IPS DF 4.7 (cell line): Measurements from ENCODE around the gene SPATA45.
"Not testable (repeated sequence)": the region's sequence is repeated elsewhere in the genome, so short reads cannot be mapped to it uniquely, and the experiment has no call there.

Experiments used
- DNase-seq: peaks from one replicate; pipeline ENCODE4 v3.0.0-alpha.2; 2013; ENCODE audit warnings: low spot score; ENCODE audit errors: extremely low read depth

Gene SPATA45

DNA sequence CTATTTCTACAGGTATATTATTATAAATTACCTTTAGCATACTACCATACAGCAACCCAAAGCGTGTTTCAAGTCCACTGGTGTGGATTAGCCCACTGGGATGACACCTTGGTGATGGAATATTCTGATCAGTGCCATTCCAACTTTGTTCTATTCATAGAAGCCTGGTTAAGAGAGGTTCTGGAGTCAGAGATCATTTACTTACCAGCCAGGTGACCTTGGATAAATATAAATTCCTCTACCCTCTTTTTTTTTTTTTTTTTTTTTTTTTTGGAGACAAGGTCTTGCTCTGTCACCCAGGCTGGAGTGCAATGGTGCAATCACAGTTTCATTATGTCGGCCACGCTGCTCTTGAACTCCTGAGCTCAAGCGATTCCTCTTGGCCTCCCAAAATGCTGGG lies at the start of gene SPATA45:
Gene SPATA45 (minus strand): TSS at position 101 of the 400 bp plus-strand sequence. CDS start 11,500 bp downstream, outside the sequence.
- DNase-seq, result no peak

- no peak for DNase-seq
Observed at GRCh38 chr1:212892108-212892507, 44.7 kb upstream of the SPATA45 start.

DNA sequence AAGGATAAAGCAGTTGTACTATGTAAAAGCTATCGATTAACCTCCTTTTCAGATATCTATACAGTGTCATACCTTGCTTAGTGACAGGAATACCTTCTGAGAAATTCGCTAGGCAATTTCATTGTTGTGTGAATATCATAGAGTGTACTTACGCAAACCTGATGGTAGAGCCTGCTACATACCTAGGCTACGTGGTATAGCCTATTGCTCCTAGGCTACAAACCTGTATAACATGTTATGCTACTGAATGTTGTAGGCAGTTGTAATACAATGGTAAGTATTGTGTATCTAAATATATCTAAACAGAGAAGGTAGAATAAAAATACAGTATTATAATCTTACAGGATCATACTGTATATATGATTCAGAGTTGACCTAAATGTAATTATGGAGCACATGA lies 37.1 kb upstream of the SPATA45 start:
- no peak for DNase-seq

DNA sequence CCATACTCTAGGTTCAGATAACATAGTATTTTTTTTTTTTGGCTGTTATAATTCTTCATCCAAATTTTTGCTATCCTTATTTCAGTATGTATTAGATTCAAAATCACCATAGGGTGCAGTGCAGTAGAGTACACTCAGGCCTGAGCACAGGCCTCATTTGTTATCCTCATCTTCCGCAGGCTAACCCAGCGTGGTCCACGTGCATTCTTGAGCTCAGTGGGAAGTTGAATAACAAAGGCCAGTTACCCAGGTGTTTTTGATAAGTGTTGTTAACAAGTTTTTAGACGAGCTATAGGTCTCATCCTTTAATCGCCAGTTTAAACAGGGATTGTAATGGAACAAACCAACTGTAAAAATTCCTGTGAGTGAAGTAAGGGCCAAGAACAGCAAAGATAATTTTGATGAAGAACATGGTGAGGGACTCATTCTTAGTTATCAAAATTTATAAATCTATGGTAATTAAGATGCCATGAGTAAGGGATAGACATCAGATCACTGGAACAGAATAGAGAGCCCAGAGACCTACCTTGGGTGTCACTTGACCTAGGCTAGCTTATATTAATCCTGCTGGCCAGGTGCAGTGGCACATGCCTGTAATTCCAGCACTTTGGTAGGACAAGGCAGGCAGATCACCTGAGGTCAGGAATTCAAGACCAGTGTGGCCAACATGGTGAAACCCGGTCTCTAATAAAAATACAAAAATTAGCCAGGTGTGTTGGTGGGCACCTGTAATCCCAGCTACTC lies 32.7 kb upstream of the SPATA45 start:
- DNase-seq, result no peak

- DNase-seq, result no peak
Observed at GRCh38 chr1:212878418-212878817, 31.0 kb upstream of the SPATA45 start.

DNA sequence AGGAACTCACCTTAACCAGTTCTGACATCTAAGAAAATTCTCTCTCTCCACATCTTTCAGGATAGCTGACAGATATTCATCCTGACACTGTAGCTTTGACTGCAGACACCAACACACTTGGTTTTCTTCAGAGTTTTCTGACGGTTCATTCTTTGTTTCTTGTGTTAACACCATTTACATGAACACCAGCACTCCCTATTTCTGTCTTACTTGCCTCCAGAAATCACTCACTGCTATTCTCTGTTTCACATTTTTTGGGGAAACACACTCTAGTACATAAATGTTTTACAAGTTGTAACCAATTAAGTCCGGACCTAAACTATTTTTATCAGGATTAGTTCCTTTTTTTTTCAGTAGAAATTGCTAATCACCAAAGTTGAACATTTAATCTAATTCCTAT lies 26.1 kb upstream of the SPATA45 start:
- DNase-seq, result no peak

DNA sequence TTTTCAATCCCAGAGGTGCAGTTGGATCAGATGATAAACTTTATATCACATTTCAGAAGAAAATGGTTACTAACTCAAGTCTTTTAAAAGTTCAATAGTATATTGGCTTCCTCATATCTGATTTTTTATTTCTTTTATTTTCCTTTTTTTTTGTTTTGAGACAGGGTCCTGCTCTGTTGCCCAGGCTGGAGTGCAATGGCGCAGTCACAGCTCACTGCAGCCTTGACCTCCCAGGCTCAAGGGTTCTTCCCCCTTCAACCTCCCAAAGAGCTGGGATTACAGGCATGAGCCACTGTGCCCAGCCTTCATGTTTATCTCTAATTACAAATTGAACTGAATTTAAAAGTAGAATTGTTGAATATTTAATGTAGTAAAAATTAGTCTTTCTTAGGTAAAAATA lies 24.5 kb upstream of the SPATA45 start:
- no peak for DNase-seq

DNA sequence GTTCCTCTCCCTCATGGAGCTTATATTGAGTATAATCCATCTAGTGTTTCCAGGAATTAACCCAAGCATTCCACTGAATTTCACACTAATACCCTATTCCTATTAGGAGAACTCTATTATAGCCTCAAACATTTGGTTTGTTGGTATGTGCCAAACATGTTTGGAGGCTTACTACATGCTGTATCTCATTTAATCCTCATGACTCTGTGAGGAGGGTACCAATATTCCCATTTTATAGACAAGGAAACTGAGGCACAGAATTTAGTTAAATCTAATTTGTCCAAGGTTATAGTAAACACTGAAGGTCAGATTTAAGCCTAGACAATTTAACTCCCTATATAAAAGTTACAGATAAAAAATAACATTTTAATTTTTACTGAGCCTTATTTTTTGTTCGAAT lies 19.7 kb upstream of the SPATA45 start:
- DNase-seq, result no peak

- DNase-seq, result no peak
Observed at GRCh38 chr1:212864201-212864600, 16.8 kb upstream of the SPATA45 start.

DNA sequence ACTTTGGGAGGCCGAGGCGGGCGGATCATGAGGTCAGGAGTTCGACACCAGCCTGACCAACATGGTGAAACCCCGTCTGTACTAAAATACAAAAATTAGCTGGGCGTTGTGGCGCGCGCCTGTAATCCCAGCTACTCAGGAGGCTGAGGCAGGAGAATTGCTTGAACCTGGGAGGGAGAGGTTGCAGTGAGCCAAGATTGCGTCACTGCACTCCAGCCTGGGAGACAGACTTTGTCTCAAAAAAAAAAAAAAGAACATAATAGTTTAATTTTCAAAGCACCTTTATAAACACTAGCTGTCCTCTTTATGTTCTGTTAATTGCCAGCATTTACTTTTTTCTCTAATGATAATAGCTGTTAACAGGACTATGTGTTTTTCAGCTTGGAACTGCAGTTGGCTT lies 15.9 kb upstream of the SPATA45 start:
- DNase-seq, result not testable (repeated sequence)

- no peak for DNase-seq
Observed at GRCh38 chr1:212862111-212862690, 14.8 kb upstream of the SPATA45 start.

DNA sequence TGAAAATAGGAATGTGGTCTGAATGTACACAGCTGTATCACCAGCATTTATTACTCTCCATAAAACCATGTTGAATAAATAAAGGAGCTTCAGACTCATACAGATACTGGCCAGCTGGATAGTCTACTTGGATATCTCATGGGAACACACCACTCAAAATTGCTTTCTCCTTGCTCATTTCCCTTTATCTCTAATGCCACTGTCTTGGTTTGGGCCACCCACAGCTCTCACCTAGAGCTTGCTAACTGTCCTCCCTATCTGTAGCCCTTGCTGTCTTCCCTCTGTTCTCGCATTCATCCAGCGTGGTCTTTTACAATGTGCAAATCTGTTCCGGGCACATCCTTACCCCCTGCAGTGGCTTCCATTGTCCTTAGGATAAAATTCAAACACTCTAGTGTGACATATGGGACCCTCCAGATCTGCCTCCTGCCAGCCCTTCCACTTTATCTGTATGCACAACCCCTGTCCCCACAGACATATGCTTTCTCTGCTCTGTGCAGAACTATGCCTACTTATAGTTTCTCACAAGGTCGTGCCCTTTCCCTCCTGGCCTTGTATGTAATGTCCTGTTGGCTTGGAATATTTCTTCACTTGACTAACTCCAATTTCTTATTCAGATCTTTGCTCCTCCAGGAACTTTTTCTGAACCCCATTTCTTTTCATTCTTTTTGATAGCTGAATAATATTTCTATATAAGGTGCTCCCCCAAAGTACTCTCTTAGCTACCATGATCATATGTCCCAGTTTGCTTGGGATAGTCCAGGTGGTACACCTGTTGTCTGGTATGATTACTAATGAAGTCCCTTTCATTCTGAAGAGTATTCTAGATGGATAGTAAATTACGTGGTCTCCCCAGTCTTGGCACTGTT lies 13.5 kb upstream of the SPATA45 start:
- no peak for DNase-seq

- no peak for DNase-seq
Observed at GRCh38 chr1:212858461-212859265, 11.2 kb upstream of the SPATA45 start.

- DNase-seq, result peak; percentile 83
Observed at GRCh38 chr1:212857992-212858460, 10.6 kb upstream of the SPATA45 start, which contains the start of gene FLVCR1. Gene FLVCR1 (plus strand): TSS chr1:212858275. CDS start chr1:212858453, 178 bp downstream.

DNA sequence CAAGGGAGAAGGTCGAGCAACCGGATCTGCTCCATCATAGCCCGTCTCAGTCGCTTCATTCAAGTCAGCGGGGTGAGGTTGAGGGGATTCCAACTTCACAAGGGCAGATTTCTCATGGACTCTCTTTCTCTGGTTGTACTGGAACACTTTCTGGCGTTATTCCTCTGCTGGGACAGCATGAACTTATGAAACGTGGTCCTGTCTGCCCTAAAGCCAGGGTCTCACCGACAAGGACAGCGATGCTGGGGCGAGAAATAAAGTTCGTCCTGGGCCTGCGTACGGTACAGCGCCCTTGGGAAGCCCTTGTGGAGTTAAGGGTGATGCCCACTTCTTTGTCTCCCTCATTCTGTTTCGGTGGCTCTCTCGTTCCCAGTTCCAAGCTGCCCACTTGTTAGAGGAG lies 9.3 kb upstream of the SPATA45 start:
- DNase-seq, result no peak

DNA sequence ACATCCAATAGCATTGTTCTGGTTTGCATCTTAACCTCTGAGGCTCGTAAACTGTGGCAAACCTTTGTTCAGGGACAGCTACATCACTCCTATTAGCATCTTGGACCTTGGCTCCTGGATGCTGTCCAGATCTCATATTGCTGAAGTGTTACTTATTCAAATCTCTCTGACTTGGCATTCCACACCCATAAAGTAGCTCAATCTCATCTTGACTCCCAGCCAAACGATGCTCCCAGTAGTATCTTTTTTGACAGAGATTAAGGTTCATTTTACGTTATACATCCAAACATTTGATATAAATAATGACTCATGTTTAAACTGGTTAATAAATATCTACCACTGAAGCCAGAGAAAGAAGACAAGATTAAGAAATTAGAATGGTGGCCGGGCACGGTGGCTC lies 6.2 kb upstream of the SPATA45 start:
- no peak for DNase-seq

DNA sequence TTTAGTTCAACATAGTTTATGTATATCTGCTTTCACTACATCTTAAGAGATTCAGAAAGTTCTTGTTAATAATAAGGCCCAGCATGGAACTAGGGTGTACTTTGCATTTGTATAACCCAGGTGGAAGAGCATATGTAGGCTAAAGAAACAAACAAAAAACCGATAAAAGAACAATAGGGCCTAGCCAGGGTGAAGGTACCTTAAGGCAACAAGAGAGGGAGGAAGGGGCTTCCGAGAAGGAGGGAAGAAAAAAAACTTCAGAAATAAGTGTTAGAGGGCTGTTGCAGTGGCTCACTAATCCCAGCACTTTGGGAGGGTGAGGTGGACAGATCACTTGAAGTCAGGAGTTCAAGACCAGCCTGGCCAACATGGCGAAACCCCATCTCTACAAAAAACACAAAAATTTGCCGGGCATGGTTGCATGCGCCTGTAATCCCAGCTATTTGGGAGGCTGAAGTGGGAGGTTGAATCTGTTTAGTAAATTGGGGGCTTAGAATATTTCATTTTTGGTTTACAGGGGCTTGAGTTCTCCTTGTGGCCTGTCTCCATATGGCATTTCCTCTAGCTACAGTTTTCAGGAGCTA lies 4.7 kb upstream of the SPATA45 start:
- DNase-seq, result peak; percentile 68

GRCh38 chr1:212844521-212844920 lies 2.9 kb downstream of the SPATA45 start:
- not testable (repeated sequence) for DNase-seq

DNA sequence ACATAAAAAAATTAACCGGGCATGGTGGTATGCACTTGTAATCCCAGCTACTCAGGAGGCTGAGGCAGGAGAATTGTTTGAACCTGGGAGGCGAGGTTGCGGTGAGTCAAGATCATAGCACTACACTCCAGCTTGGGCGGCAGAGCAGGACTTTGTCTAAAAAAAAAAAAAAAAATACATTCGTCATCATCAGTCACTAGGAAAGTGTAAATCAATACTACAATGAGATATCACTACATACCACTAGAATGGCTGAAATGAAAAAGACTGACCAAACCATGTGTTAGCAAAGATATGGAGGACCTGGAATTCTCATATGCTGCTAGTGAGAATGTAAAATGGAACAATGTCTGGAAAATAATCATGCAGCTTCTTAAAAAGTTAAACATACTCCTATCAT lies 9.3 kb downstream of the SPATA45 start:
- no peak for DNase-seq
